CD14-positive monocyte (primary cell): Measurements from ENCODE around the gene ZNF277. TPM values are rescaled to one million over a fixed set of nuclear protein-coding genes. Genes with fewer than 3 reads are reported as not detected.

Experiments
- DNase-seq, 3 donors: peaks; one replicate each; pipeline ENCODE4 v3.0.0-alpha.2; 2011 to 2022
- H2AFZ ChIP-seq: 2 replicates; pipeline ENCODE4 v1.6.0; 2012; ENCODE audit warnings: mild to moderate bottlenecking, low read depth, low read length, inconsistent platforms; ENCODE audit not compliant: insufficient read depth, poor library complexity, severe bottlenecking
- H3K27ac ChIP-seq, 2 donors: 1 replicate in 1 of 2; 2 replicates in 1 of 2; pipeline ENCODE4 v1.5.1; 2012 to 2013; ENCODE audit warnings: low read length in 2 of 2, control low read depth in 1 of 2, inconsistent platforms in 1 of 2, low read depth in 1 of 2, mild to moderate bottlenecking in 1 of 2
- H3K27me3 ChIP-seq, 2 donors: one replicate each; pipeline versions ENCODE4 v1.6.0 to v1.6.1; 2011 to 2013; ENCODE audit warnings: low read length in 2 of 2; ENCODE audit not compliant: control insufficient read depth in 2 of 2, insufficient read depth in 2 of 2
- H3K36me3 ChIP-seq, 2 donors: replicated peaks in 1 of 2; 1 replicate in 1 of 2; 2 replicates in 1 of 2; pipeline versions ENCODE4 v1.5.1 to v1.6.1; 2012 to 2013; ENCODE audit warnings: low read length in 2 of 2, control low read depth in 1 of 2, inconsistent platforms in 1 of 2, mild to moderate bottlenecking in 1 of 2; ENCODE audit not compliant: insufficient read depth in 2 of 2, control insufficient read depth in 1 of 2
- H3K4me1 ChIP-seq, 2 donors: 1 replicate in 1 of 2; 2 replicates in 1 of 2; pipeline versions ENCODE4 v1.5.1 to v1.6.1; 2012 to 2013; ENCODE audit warnings: low read length in 2 of 2, control low read depth in 1 of 2, inconsistent platforms in 1 of 2, mild to moderate bottlenecking in 1 of 2, moderate library complexity in 1 of 2; ENCODE audit not compliant: insufficient read depth in 2 of 2, control insufficient read depth in 1 of 2
- H3K4me2 ChIP-seq: replicated peaks from 2 replicates; pipeline ENCODE3; 2012; ENCODE audit warnings: low read length, moderate library complexity, mild to moderate bottlenecking; ENCODE audit not compliant: poor library complexity, severe bottlenecking; ENCODE audit errors: extremely low read depth
- H3K4me3 ChIP-seq, 3 experiments: fragments of 200-600 bp in 1 of 3; sonication (generic) in 1 of 3; replicated peaks in 1 of 3; 1 replicate in 2 of 3; 2 replicates in 1 of 3; pipeline ENCODE4 v1.5.1; 2011 to 2013; ENCODE audit warnings: low read length in 3 of 3, mild to moderate bottlenecking in 3 of 3, control low read depth in 2 of 3, low read depth in 2 of 3, inconsistent platforms in 1 of 3, moderate library complexity in 1 of 3
- H3K79me2 ChIP-seq: 2 replicates; pipeline ENCODE4 v1.6.0; 2012; ENCODE audit warnings: mild to moderate bottlenecking, control low read depth, inconsistent platforms, low read length, moderate library complexity; ENCODE audit not compliant: insufficient read depth
- H3K9ac ChIP-seq: 2 replicates; pipeline ENCODE4 v1.6.0; 2017; ENCODE audit warnings: low read length, mild to moderate bottlenecking; ENCODE audit not compliant: insufficient read depth, poor library complexity, severe bottlenecking
- H3K9me3 ChIP-seq, 2 donors: replicated peaks in 1 of 2; 1 replicate in 1 of 2; 2 replicates in 1 of 2; pipeline versions ENCODE4 v1.5.1 to v1.6.1; 2012 to 2013; ENCODE audit warnings: low read length in 2 of 2, control low read depth in 1 of 2; ENCODE audit not compliant: control insufficient read depth in 1 of 2, insufficient read depth in 1 of 2
- H4K20me1 ChIP-seq: 2 replicates; pipeline ENCODE4 v1.6.0; 2012; ENCODE audit warnings: mild to moderate bottlenecking, low read length, control low read depth, moderate library complexity; ENCODE audit not compliant: insufficient read depth
- H3K27ac Mint-ChIP-seq, 7 donors: one replicate each; pipeline ENCODE4 v1.8.0; 2020; ENCODE audit warnings: mild to moderate bottlenecking in 7 of 7, mixed read lengths in 7 of 7, moderate library complexity in 6 of 7, inconsistent platforms in 2 of 7
- H3K27me3 Mint-ChIP-seq, 3 donors: one replicate each; pipeline ENCODE4 v1.8.0; 2021 to 2022; ENCODE audit warnings: low read depth in 3 of 3, mild to moderate bottlenecking in 3 of 3, mixed read lengths in 3 of 3, moderate library complexity in 3 of 3, inconsistent platforms in 1 of 3
- H3K36me3 Mint-ChIP-seq, 2 donors: one replicate each; pipeline ENCODE4 v1.8.0; 2020; ENCODE audit warnings: mixed read lengths in 2 of 2, inconsistent platforms in 1 of 2, mild to moderate bottlenecking in 1 of 2
- H3K4me1 Mint-ChIP-seq: one replicate; pipeline ENCODE4 v1.8.0; 2020; ENCODE audit warnings: mild to moderate bottlenecking, mixed read lengths
- H3K4me3 Mint-ChIP-seq, 2 donors: one replicate each; pipeline ENCODE4 v1.8.0; 2020; ENCODE audit warnings: mild to moderate bottlenecking in 2 of 2, mixed read lengths in 2 of 2, moderate library complexity in 1 of 2
- H3K9me3 Mint-ChIP-seq, 7 donors: one replicate each; pipeline ENCODE4 v1.8.0; 2020 to 2022; ENCODE audit warnings: mixed read lengths in 7 of 7, mild to moderate bottlenecking in 6 of 7, moderate library complexity in 6 of 7, inconsistent platforms in 2 of 7
- CTCF ChIP-seq: fragments of 200-600 bp; IDR thresholded peaks from one replicate; pipeline ENCODE4 v1.8.0; 2022; ENCODE audit warnings: antibody characterized with exemption, mild to moderate bottlenecking
- WGBS: methylation state at CpG from one replicate; pipeline ENCODE4 v1.1.5; 2013; ENCODE audit warnings: missing lambda C conversion rate; ENCODE audit not compliant: insufficient coverage; 5-methylcytosine and 5-hydroxymethylcytosine counted together
- intact Hi-C, 2 donors: fragments of 100-400 bp; cut with micrococcal nuclease; formaldehyde crosslinking; loops; one replicate each; pipeline versions ENCODE4 v1.15.0 to v1.15.1; 2023
- polyA plus RNA-seq, 3 donors: library from polyadenylated mRNA; depleted of rRNA in 1 of 3; unstranded in 2 of 3; stranded (reverse) in 1 of 3; fragments of 300-500 nt in 2 of 3; fragments of >200 nt in 1 of 3; fragmentation: Illumina TruSeq in 2 of 3; gene quantifications; 1 replicate in 2 of 3; 2 replicates in 1 of 3; pipeline ENCODE4 v1.2.3, GENCODE V29; 2012 to 2021

Gene ZNF277
- polyA plus RNA-seq, 3 donors: 17.5 to 20.7 (median 20.0) TPM

- H3K4me3 Mint-ChIP-seq: no peak overlapping the region
- H4K20me1 ChIP-seq: no peaks in the 10 kb centered on the region
- no peak for DNase-seq
- no peak for TF ChIP-seq CTCF
- 100% methylated on average over 1 of the region's 1 CpG for WGBS
- H3K79me2 ChIP-seq: no peaks in the 10 kb centered on the region
- H3K9me3 Mint-ChIP-seq: peaks cover 0 to 10% (median 3%) of the 10 kb centered on the region in 7 donors
- H3K36me3 Mint-ChIP-seq: no peaks in the 10 kb centered on the region
- H3K4me2 ChIP-seq: no peak overlapping the region
- H3K27me3 Mint-ChIP-seq: peaks cover 2 to 4% (median 2%) of the 10 kb centered on the region in 3 donors
- H3K9me3 ChIP-seq: no peaks in the 10 kb centered on the region
- H3K9ac ChIP-seq: no peak overlapping the region
- no peak overlapping the region for H2AFZ ChIP-seq
- H3K4me1 Mint-ChIP-seq: no peaks in the 10 kb centered on the region
- H3K4me1 ChIP-seq: no peaks in the 10 kb centered on the region
- no peaks in the 10 kb centered on the region for H3K27me3 ChIP-seq
- H3K27ac Mint-ChIP-seq: no peak overlapping the region
- H3K4me3 ChIP-seq: no peak overlapping the region
- H3K27ac ChIP-seq: no peak overlapping the region
- H3K36me3 ChIP-seq: no peaks in the 10 kb centered on the region
- intact Hi-C loops: no loop called here
Measured at GRCh38 chr7:112364388-112364787, 157.9 kb downstream of the ZNF277 start.

- no peak overlapping the region for H3K4me2 ChIP-seq
- no peaks in the 10 kb centered on the region for H4K20me1 ChIP-seq
- WGBS: 85% methylated on average over 3 of the region's 3 CpGs
- H3K36me3 ChIP-seq: no peaks in the 10 kb centered on the region
- peaks cover 0 to 2% (median 0%) of the 10 kb centered on the region in 7 donors for H3K9me3 Mint-ChIP-seq
- H2AFZ ChIP-seq: no peak overlapping the region
- peaks cover 4 to 6% (median 5%) of the 10 kb centered on the region in 3 donors for H3K27me3 Mint-ChIP-seq
- H3K4me3 Mint-ChIP-seq: no peak overlapping the region
- no peaks in the 10 kb centered on the region for H3K79me2 ChIP-seq
- no peak overlapping the region for H3K27ac Mint-ChIP-seq
- no peaks in the 10 kb centered on the region for H3K4me1 ChIP-seq
- H3K27ac ChIP-seq: no peak overlapping the region
- no peak for TF ChIP-seq CTCF
- no peaks in the 10 kb centered on the region for H3K36me3 Mint-ChIP-seq
- no peaks in the 10 kb centered on the region for H3K9me3 ChIP-seq
- DNase-seq: no peak
- H3K27me3 ChIP-seq: no peaks in the 10 kb centered on the region
- intact Hi-C loops: no loop called here
- no peaks in the 10 kb centered on the region for H3K4me1 Mint-ChIP-seq
- H3K9ac ChIP-seq: no peak overlapping the region
- no peak overlapping the region for H3K4me3 ChIP-seq
Measured at GRCh38 chr7:112365551-112365950, 159.1 kb downstream of the ZNF277 start.
